ENCODE data around the gene CPNE8. TPM values are rescaled to one million over a fixed set of nuclear protein-coding genes. Genes with fewer than 3 reads are reported as not detected.

CPNE8 gene
- total RNA-seq, 2 donors from 2014 or later: 11.7 to 33.3 TPM

DNA sequence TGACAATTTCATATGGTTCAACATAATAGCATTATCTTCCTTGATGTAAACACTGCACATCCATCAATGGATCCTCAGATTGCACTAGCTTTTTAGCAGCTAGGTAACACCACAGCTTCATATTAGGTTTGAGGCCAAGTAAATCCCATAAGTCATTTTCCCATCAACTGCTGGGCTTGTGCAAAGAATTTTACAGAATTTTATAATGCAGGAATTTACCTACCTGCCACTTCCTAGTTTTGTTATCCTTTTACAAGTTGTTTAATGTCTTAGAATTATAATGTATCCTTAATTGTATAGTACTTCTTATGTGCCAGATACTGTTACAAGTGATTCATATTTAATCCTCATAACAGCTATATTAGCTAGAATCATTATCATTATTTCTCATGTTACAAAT lies 36.4 kb downstream of the CPNE8 start:
- Histone ChIP-seq H3K9me3 (no peaks in the 10 kb centered on the region), H3K9ac (ENCODE audit: low read depth in 2 of 2, low read length in 2 of 2) (no peak overlapping the region), H3K27me3 (no peaks in the 10 kb centered on the region), H3K4me3 (no peak overlapping the region), H3K27ac (no peak overlapping the region), H3K4me1 (no peaks in the 10 kb centered on the region), H3K36me3 (no peaks in the 10 kb centered on the region)
- DNase-seq: no peak
- TF ChIP-seq, protein P1, sequence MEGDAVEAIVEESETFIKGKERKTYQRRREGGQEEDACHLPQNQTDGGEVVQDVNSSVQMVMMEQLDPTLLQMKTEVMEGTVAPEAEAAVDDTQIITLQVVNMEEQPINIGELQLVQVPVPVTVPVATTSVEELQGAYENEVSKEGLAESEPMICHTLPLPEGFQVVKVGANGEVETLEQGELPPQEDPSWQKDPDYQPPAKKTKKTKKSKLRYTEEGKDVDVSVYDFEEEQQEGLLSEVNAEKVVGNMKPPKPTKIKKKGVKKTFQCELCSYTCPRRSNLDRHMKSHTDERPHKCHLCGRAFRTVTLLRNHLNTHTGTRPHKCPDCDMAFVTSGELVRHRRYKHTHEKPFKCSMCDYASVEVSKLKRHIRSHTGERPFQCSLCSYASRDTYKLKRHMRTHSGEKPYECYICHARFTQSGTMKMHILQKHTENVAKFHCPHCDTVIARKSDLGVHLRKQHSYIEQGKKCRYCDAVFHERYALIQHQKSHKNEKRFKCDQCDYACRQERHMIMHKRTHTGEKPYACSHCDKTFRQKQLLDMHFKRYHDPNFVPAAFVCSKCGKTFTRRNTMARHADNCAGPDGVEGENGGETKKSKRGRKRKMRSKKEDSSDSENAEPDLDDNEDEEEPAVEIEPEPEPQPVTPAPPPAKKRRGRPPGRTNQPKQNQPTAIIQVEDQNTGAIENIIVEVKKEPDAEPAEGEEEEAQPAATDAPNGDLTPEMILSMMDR (IDR thresholded peaks at IDR 0.05): no peak
- intact Hi-C loops (cut with DNase I): no loop called here

DNA sequence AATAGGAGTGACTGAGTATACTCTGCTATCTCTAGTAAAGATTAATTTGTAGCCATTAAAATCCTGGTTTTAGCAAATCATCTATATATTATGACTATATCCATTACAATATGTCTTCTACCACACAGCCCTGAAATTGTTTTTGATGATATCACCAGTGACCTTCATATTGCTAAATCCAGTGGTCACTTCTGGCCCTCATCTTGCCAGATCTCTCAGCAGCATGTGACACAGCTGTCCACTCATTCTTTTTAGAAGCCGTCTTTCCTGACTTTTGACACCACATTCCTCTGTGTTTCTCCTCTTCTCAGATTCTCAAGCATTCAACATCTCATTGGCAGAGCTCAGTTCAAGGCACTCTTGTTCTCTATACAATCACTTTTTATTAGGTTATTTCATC lies 54.9 kb downstream of the CPNE8 start:
- Histone ChIP-seq H3K36me3 (no peaks in the 10 kb centered on the region), H3K27ac (no peak overlapping the region), H3K4me3 (no peak overlapping the region), H3K4me1 (no peaks in the 10 kb centered on the region), H3K9me3 (no peaks in the 10 kb centered on the region), H3K27me3 (no peaks in the 10 kb centered on the region), H3K9ac (ENCODE audit: low read depth in 2 of 2, low read length in 2 of 2) (no peak overlapping the region)
- no peak for DNase-seq
- intact Hi-C loops (cut with DNase I): no loop called here
- TF ChIP-seq, protein P1 (IDR thresholded peaks at IDR 0.05): no peak

GRCh38 chr12:38847247-38847646 lies 58.1 kb downstream of the CPNE8 start:
- DNase-seq: no peak
- Histone ChIP-seq H3K4me1 (no peaks in the 10 kb centered on the region), H3K9me3 (no peaks in the 10 kb centered on the region), H3K36me3 (no peaks in the 10 kb centered on the region), H3K27me3 (no peaks in the 10 kb centered on the region), H3K4me3 (no peak overlapping the region), H3K27ac (no peak overlapping the region), H3K9ac (ENCODE audit: low read depth in 2 of 2, low read length in 2 of 2) (no peak overlapping the region)
- intact Hi-C loops (cut with DNase I): no loop called here
- TF ChIP-seq, protein P1 (IDR thresholded peaks at IDR 0.05): no peak

DNA sequence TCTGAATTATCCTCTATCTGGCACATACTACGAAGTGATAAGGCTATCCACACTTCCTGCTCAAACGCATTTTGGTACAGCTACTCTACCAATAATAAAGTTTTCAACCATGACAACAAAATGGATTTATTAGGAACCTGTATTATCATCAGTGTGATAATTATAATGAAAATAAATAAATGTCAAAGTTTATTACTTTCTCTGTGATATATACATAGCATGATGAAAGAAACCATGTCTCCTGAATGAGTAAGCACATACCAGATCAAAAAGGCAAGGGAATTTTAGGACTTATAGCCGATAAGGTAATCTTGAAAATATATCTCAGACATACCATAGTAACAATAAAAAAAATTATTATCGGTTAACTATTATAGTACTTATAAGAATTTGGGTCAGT lies 61.1 kb downstream of the CPNE8 start:
- DNase-seq: no peak
- no peaks in the 10 kb centered on the region for H3K9me3 ChIP-seq
- no peaks in the 10 kb centered on the region for H3K36me3 ChIP-seq
- H3K27ac ChIP-seq: no peak overlapping the region
- H3K4me1 ChIP-seq: no peaks in the 10 kb centered on the region
- no peaks in the 10 kb centered on the region for H3K27me3 ChIP-seq
- TF ChIP-seq, protein P1 (IDR thresholded peaks at IDR 0.05): no peak
- no peak overlapping the region for H3K9ac ChIP-seq (ENCODE audit: low read depth in 2 of 2, low read length in 2 of 2)
- intact Hi-C loops (cut with DNase I): no loop called here
- no peak overlapping the region for H3K4me3 ChIP-seq

DNA sequence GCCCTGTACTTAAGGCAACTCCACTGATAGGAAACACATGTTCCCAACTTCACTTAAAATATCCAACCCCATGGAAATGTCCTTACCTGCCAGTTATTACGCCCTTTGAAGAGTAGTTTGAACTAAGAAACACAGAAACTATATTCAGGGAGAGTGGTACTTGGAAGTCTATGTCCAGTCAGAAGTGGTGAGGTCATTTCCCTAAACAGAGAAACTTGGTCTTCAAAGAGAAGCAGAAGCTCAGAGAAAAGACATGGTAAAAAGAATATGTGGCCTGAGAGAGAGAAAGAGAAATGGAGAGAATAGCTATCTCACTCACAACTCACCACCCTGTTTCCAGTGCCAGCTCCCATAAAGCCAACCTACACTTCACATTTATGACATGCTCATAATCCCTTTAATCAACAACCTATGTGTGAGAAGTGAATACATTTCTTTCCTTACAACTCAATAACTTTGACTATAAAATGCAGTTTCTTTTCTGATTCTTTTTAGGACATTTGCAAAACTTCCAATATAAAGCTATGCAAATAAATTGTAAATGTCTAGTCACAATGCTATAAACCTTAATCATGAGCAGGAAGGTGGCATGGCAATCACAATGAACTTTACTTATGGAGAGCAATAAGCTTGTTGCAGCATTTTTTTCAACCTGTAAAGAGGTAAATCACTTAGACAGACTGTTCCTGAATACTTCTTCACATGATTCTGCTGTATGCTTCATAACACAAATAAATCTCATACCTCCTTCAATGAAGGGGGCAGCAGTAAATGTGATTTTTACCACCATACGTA lies 67.1 kb downstream of the CPNE8 start:
- H3K27ac ChIP-seq: peak overlapping the region; percentile 60
- DNase-seq: peak; percentile 50

More for the DNA sequence above, 67.1 kb downstream of the CPNE8 start:
- TF ChIP-seq, protein P1 (IDR thresholded peaks at IDR 0.05): no peak
- Histone ChIP-seq H3K4me3 (no peak overlapping the region), H3K36me3 (no peaks in the 10 kb centered on the region), H3K27me3 (no peaks in the 10 kb centered on the region), H3K9me3 (no peaks in the 10 kb centered on the region), H3K4me1 (no peaks in the 10 kb centered on the region), H3K9ac (ENCODE audit: low read depth in 2 of 2, low read length in 2 of 2) (peak overlapping the region in 1 of 2 donors; percentile 38)
- intact Hi-C loops (cut with DNase I): no loop called here
